Endothelial cell of umbilical vein (primary cell): ENCODE measurements around the gene FMNL2. TPM values are rescaled to one million over a fixed set of nuclear protein-coding genes. Genes with fewer than 3 reads are reported as not detected.

Source experiments
- BruUV-seq: library from RNA; stranded (reverse); fragments of 400-500 nt; replicated peaks from 2 replicates; lab custom pipeline; 2021; lab: Mats Ljungman, UMichigan
- CTCF ChIA-PET: fragments of 300-600, 350-600 bp; sonication (Branson Sonifier 250); formaldehyde crosslinking; loops from one replicate; lab custom pipeline; 2021; ENCODE audit warnings: antibody characterized with exemption, inconsistent platforms; lab: Charles Lee
- POLR2A ChIA-PET: fragments of 300-600, 350-600 bp; sonication (Branson Sonifier 250); formaldehyde crosslinking; loops from one replicate; lab custom pipeline; 2021; ENCODE audit warnings: antibody characterized with exemption, inconsistent platforms; lab: Charles Lee
- DNase-seq: peaks from one replicate; pipeline ENCODE4 v3.0.0-alpha.2; 2011; ENCODE audit warnings: low read depth, low spot score
- FAIRE-seq: peaks from 2 replicates; lab custom pipeline; 2011; peaks lifted over from hg19 to GRCh38; lab: Jason Lieb, UNC
- H2AFZ ChIP-seq: 2 replicates; pipeline ENCODE4 v1.6.0; 2012; ENCODE audit warnings: low read depth, low read length, control low read depth, inconsistent platforms
- H3K27ac ChIP-seq: 2 replicates; pipeline ENCODE4 v1.5.1; 2011; ENCODE audit warnings: low read depth, mild to moderate bottlenecking, control low read depth, low read length, moderate library complexity; ENCODE audit not compliant: insufficient read depth
- H3K27me3 ChIP-seq, 2 experiments: 2 replicates each; pipeline versions ENCODE4 v1.6.0 to v1.6.1; 2011; ENCODE audit warnings: low read length in 2 of 2, mixed read lengths in 1 of 2; ENCODE audit not compliant: control insufficient read depth in 2 of 2, insufficient read depth in 2 of 2
- H3K36me3 ChIP-seq, 2 experiments: 2 replicates in 1 of 2; 3 replicates in 1 of 2; pipeline ENCODE4 v1.5.1; 2011; ENCODE audit warnings: low read length in 2 of 2, mild to moderate bottlenecking in 1 of 2, moderate library complexity in 1 of 2; ENCODE audit not compliant: control insufficient read depth in 2 of 2, insufficient read depth in 2 of 2; ENCODE audit errors: extremely low read depth in 1 of 2
- H3K4me1 ChIP-seq: 3 replicates; pipeline ENCODE4 v1.5.1; 2011; ENCODE audit warnings: mild to moderate bottlenecking, low read length; ENCODE audit not compliant: control insufficient read depth, insufficient read depth; ENCODE audit errors: extremely low read depth
- H3K4me2 ChIP-seq: 2 replicates; pipeline ENCODE4 v1.6.1; 2011; ENCODE audit warnings: low read length, control low read depth, mixed read lengths; ENCODE audit not compliant: insufficient read depth
- H3K4me3 ChIP-seq, 3 experiments: fragments of 200-600 bp in 1 of 3; sonication (generic), shearing (Covaris generic) in 1 of 3; replicated peaks in 1 of 3; 2 replicates each; pipeline ENCODE4 v1.5.1; 2011 to 2016; ENCODE audit warnings: control low read depth in 3 of 3, low read length in 3 of 3, mild to moderate bottlenecking in 2 of 3, inconsistent platforms in 1 of 3, low read depth in 1 of 3, moderate library complexity in 1 of 3; ENCODE audit not compliant: insufficient read depth in 1 of 3
- H3K79me2 ChIP-seq: 2 replicates; pipeline ENCODE4 v1.6.0; 2012; ENCODE audit warnings: low read length, inconsistent platforms; ENCODE audit not compliant: control insufficient read depth, insufficient read depth
- H3K9ac ChIP-seq: replicated peaks from 2 replicates; pipeline ENCODE3; 2011; ENCODE audit warnings: low read length, control low read depth; ENCODE audit not compliant: insufficient read depth; ENCODE audit errors: extremely low read depth
- H3K9me1 ChIP-seq: replicated peaks from 3 replicates; pipeline ENCODE4 v1.6.0; 2011; ENCODE audit warnings: mild to moderate bottlenecking, low read length; ENCODE audit not compliant: control insufficient read depth, insufficient read depth; ENCODE audit errors: extremely low read depth
- H3K9me3 ChIP-seq: replicated peaks from 2 replicates; pipeline ENCODE4 v1.5.1; 2012; ENCODE audit warnings: low read length, inconsistent platforms; ENCODE audit not compliant: control insufficient read depth, insufficient read depth
- H4K20me1 ChIP-seq: replicated peaks from 2 replicates; pipeline ENCODE3; 2011; ENCODE audit warnings: mild to moderate bottlenecking, low read length; ENCODE audit not compliant: control insufficient read depth, insufficient read depth; ENCODE audit errors: extremely low read depth
- CTCF ChIP-seq, 2 donors: IDR thresholded peaks; 1 replicate in 1 of 2; 2 replicates in 1 of 2; pipeline ENCODE4 v1.5.1; 2011; ENCODE audit warnings: low read length in 2 of 2, mild to moderate bottlenecking in 2 of 2, moderate library complexity in 2 of 2, control low read depth in 1 of 2, inconsistent platforms in 1 of 2, low read depth in 1 of 2; ENCODE audit not compliant: insufficient read depth in 1 of 2; ENCODE audit errors: extremely low read depth in 1 of 2
- FOS ChIP-seq: IDR thresholded peaks from 2 replicates; pipeline ENCODE4 v1.6.1; 2011; ENCODE audit warnings: mild to moderate bottlenecking, low read length, moderate library complexity, borderline replicate concordance; ENCODE audit not compliant: insufficient read depth
- GATA2 ChIP-seq: IDR thresholded peaks from 2 replicates; pipeline ENCODE4 v1.7.0; 2011; ENCODE audit warnings: low read depth, mild to moderate bottlenecking, moderate library complexity, mixed read lengths, low read length; ENCODE audit not compliant: insufficient read length, insufficient read depth
- JUN ChIP-seq: IDR thresholded peaks from 2 replicates; pipeline ENCODE4 v1.6.1; 2011; ENCODE audit warnings: borderline replicate concordance, low read depth; ENCODE audit not compliant: insufficient read length, insufficient read depth
- MAX ChIP-seq: IDR thresholded peaks from 2 replicates; pipeline ENCODE4 v1.6.1; 2011; ENCODE audit not compliant: insufficient read depth, insufficient read length
- POLR2A ChIP-seq: IDR thresholded peaks from 2 replicates; pipeline ENCODE4 v1.6.1; 2012; ENCODE audit warnings: low read depth, mild to moderate bottlenecking, control low read depth, low read length
- POLR2AphosphoS5 ChIP-seq: IDR thresholded peaks from 2 replicates; pipeline ENCODE4 v1.6.1; 2012; ENCODE audit warnings: low read depth, mild to moderate bottlenecking, control low read depth, low read length, moderate library complexity; ENCODE audit not compliant: insufficient read depth
- dilution Hi-C: fragments of 300-500 bp; cut with MboI; formaldehyde crosslinking; loops from one replicate; pipeline ENCODE4 v1.15.0; 2019; ENCODE audit warnings: low sequenced_read_pairs; ENCODE audit not compliant: extremely low pct_ligation_motif_present
- intact Hi-C: fragments of 100-400 bp; cut with micrococcal nuclease; formaldehyde crosslinking; loops from one replicate; pipeline ENCODE4 v1.10.0; 2022
- polyA plus RNA-seq, 4 experiments: library from polyadenylated mRNA; depleted of rRNA in 3 of 4; stranded (reverse) in 3 of 4; unstranded in 1 of 4; fragments of >200 nt; gene quantifications; 2 replicates each; pipeline versions ENCODE4 v1.2.1 to v1.2.3, GENCODE V29; 2011 to 2012; ENCODE audit warnings: missing spikeins in 1 of 4
- total RNA-seq: library from RNA; stranded (reverse); gene quantifications from 2 replicates; pipeline ENCODE4 v1.2.3, GENCODE V29; 2021

Gene FMNL2
- total and polyA plus RNA-seq, 2 donors (not counting 3 experiments of a cell fraction or from before 2014, with no cell fraction given) = 8.3 to 28.0 TPM

- DNase-seq = no peak
- no TSS peak for BruUV-seq
- Histone ChIP-seq H3K4me3 (no peak overlapping the region), H3K9me1 (no peaks in the 10 kb centered on the region), H3K4me1 (no peaks in the 10 kb centered on the region), H2AFZ (no peak overlapping the region), H3K27ac (no peak overlapping the region), H3K79me2 (peaks cover 12% of the 10 kb centered on the region), H3K4me2 (no peak overlapping the region), H3K27me3 (no peaks in the 10 kb centered on the region), H3K9me3 (no peaks in the 10 kb centered on the region), H3K9ac (no peak overlapping the region), H4K20me1 (no peaks in the 10 kb centered on the region), H3K36me3 (no peaks in the 10 kb centered on the region)
- POLR2A ChIA-PET = no interaction called here
- no peak for TF ChIP-seq GATA2
- TF ChIP-seq POLR2AphosphoS5 = no peak
- TF ChIP-seq FOS = no peak
- TF ChIP-seq POLR2A = no peak
- TF ChIP-seq JUN = no peak
- CTCF ChIA-PET = interaction anchor here (1.3 to 1.4 kb wide), 2 partner anchors 9 to 13 kb away, joined by 3 to 4 read pairs; no protein-coding TSS in a partner anchor
- intact Hi-C loops = no loop called here
- FAIRE-seq = no peak
- dilution Hi-C loops = no loop called here
These were observed 61.1 kb downstream of the FMNL2 start for GRCh38 chr2:152396051-152396511.

- CTCF ChIA-PET = interaction anchor here (1.4 kb wide), 1 partner anchor 14 kb away, joined by 3 read pairs; no protein-coding TSS in a partner anchor
- Histone ChIP-seq H3K36me3 (no peaks in the 10 kb centered on the region), H3K79me2 (peaks cover 12% of the 10 kb centered on the region), H3K27ac (no peak overlapping the region), H4K20me1 (no peaks in the 10 kb centered on the region), H3K9ac (no peak overlapping the region), H3K9me1 (no peaks in the 10 kb centered on the region), H3K4me2 (no peak overlapping the region), H3K4me3 (no peak overlapping the region), H3K9me3 (no peaks in the 10 kb centered on the region), H2AFZ (no peak overlapping the region), H3K4me1 (no peaks in the 10 kb centered on the region), H3K27me3 (no peaks in the 10 kb centered on the region)
- BruUV-seq = no TSS peak
- POLR2A ChIA-PET = no interaction called here
- DNase-seq (no peak), FAIRE-seq (no peak)
- intact Hi-C loops (no loop called here), dilution Hi-C loops (no loop called here)
- TF ChIP-seq MAX = no peak
- TF ChIP-seq FOS = no peak
- no peak for TF ChIP-seq CTCF (IDR thresholded peaks at IDR 0.05; ENCODE audit: extremely low read depth in 1 of 2, insufficient read depth in 1 of 2, low read depth in 1 of 2, low read length in 2 of 2)
- TF ChIP-seq POLR2A = no peak
These were observed 61.8 kb downstream of the FMNL2 start for GRCh38 chr2:152396763-152397162.
